ENCODE measurements around the gene ATP6V1B1.

Gene ATP6V1B1

GRCh38 chr2:70935468-70936164 is at the start of gene ATP6V1B1:
ATP6V1B1 (plus strand) TSS chr2:70935900; CDS start chr2:70935955, 55 bp downstream.
- no peak for DNase-seq

GRCh38 chr2:70886541-70886987 is 49.1 kb upstream of the ATP6V1B1 start:
- no peak for DNase-seq

DNA sequence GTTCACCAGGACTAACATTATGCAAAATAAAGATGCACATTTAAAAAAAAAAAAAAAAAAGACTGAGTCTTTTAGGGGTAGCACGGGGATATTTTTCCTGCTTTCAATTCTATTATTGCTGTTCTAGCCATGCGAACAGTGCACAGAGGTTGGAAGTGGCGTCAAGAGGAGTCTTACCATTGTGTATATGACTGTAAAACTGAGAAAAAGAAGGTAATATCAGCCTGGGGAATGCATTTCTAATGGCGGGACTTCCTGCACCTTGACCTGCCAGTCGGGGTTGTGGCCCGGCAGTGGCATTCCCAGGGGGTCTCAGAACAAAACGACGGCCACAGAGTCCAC is 48.5 kb upstream of the ATP6V1B1 start:
- no peak for DNase-seq

GRCh38 chr2:70887550-70888246 is 48.0 kb upstream of the ATP6V1B1 start:
- DNase-seq: no peak

DNA sequence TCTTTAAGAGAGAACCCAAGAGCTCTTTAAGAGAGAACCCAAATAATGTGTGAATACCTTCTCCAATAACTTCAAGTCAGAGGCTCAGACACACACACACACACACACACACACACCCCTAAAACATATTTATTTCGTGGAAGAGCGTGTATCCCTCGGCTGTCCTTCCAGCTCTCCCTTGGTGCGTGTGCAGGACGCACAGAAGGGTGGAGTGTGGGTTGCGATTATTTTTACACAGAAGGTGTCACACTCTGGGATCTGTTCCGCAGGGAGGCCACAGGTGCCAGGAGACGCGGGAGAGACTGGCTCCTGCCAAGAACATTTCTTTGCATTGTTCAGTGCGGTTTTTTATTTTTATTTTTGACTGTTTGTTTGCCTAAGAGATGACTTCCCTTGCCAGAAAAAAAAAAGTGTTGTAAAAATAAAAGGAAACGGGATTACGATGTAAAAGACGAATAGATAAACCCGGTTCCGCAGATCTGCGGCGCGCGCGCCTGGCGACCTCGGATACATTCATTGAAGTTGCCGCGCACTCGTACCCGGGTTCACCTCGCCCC is 47.3 kb upstream of the ATP6V1B1 start:
- no peak for DNase-seq

GRCh38 chr2:70888923-70889715 is 46.6 kb upstream of the ATP6V1B1 start:
- DNase-seq: no peak

- DNase-seq: no peak
These were observed 46.0 kb upstream of the ATP6V1B1 start for GRCh38 chr2:70889716-70890037.

- no peak for DNase-seq
These were observed 45.1 kb upstream of the ATP6V1B1 start for GRCh38 chr2:70890469-70891065.

DNA sequence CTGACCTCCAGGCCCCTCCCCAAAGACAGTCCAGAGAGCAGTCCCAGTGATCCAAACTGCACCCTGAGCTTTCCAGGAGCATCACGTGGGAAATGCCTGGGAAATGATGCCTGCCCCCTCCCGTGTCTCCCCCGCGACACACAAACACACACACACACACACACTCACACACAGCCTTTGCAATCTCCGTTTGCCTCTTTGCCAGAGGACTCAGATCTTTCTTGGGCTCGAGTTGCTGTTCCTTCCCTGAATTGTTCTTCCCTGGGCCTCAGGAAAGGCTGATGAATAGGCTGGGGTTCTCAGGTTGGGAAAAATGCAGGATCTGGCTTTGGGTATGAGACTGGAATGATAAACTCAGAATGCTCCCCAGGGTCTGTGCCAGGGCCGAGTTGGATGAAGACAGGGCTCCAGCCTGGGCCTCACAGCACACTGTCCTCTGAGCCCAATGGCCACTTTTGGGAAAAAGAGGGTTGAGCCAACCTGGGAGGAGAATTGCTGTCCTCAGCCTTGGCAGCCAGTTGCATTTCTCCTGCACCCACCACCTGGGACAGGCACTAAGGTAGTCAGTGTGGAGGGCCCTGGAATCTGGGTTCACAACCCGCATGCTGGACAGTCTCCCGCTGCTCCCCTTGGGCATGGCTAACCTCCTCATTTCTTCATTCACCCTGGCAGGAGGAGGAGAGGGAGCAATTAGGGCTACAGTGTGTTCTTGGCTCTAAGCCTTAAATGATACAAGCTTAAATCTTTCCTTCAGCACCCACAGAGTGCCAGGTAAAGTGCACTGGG is 43.9 kb upstream of the ATP6V1B1 start:
- no peak for DNase-seq

DNA sequence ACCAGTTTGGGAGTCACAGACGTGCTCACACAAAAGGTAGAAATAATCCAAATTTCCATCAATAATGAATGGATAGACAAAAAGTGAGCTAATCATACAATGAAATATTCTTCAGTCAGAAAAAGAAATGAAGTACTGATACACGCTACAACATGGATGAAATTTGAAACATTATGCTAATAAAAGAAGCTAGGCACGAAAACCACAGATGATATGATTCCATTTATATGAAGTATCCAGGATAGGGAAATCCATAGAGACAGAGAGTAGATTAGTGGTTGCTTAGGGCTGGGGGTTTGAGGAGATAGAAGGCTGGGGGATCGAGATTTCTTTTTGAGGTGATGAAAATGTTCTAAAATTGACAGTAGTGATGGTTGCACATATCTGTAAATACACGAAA is 43.0 kb upstream of the ATP6V1B1 start:
- no peak for DNase-seq

DNA sequence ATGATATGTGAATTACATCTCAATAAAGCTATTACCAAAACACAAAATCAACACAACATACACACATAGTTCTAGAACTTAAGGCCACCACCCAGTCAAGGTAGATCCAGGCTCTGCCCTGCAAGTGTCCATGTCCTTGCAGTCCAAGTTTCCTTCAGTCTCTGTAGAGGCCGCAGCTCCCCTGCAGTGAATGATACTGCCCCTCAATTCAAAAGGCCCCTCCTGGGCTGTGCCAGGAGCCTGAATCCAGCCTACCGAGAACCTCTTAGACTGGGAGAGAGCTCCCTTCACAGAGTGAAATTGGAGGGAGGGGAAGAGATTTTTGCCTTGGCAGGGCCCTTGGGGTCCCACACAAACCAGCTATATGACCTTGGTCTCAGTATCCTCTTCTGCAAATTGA is 42.5 kb upstream of the ATP6V1B1 start:
- DNase-seq: no peak

DNA sequence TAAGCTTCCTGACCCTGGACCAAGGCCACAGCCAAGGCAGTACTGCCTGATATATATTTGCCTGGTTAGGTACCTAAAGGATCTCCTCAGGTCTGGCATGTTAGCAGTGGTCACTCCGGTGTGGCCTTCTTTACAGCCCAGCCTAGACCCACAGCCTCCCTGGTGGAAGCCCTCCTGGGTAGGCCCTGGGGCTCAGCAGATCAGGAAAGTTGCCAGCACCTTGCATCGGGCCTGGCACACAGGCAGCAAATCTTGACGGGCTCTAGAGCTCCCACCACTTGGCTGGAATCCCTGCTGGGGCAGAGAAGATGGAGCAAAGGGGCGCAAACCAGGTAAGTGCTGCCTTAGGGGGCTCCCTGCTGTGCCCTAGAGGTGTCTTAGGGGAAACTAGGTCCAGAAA is 40.9 kb upstream of the ATP6V1B1 start:
- no peak for DNase-seq

DNA sequence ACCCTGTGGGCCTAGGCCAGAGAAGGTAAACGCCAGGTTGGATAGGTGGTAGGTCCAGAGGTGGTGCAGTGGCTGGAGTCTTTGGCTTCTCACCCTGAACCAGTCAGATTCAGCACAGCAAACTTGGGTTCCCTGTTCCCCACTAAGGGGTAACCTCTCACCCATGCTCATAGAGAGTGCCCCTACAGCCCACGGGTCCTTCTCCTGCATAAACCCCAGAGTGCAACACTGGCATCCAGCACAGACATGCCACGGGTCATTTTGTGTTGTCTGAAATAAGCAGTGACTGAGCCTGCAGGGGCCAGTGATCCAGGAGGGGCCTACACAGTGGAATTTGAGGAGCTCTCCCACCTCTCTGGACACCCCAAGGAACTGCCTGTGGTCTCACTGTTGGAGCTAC is 40.5 kb upstream of the ATP6V1B1 start:
- DNase-seq: no peak

GRCh38 chr2:70895998-70896764 is 39.5 kb upstream of the ATP6V1B1 start:
- no peak for DNase-seq

GRCh38 chr2:70896765-70897202 is 38.9 kb upstream of the ATP6V1B1 start:
- no peak for DNase-seq

GRCh38 chr2:70897203-70897976 is 38.3 kb upstream of the ATP6V1B1 start:
- DNase-seq: no peak

DNA sequence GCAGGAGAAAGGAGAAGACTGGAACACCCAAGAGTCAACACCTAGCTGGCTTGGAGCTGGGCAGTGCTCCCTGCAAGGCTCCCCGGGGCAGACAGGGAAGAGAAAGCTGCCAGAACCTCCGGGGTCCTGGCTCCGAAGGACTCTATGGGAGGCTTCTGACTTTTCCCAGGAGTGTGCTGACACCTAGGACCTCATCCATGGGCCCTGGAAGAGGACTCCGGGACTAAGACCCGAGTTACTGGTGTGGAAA is 37.8 kb upstream of the ATP6V1B1 start:
- DNase-seq: no peak

DNA sequence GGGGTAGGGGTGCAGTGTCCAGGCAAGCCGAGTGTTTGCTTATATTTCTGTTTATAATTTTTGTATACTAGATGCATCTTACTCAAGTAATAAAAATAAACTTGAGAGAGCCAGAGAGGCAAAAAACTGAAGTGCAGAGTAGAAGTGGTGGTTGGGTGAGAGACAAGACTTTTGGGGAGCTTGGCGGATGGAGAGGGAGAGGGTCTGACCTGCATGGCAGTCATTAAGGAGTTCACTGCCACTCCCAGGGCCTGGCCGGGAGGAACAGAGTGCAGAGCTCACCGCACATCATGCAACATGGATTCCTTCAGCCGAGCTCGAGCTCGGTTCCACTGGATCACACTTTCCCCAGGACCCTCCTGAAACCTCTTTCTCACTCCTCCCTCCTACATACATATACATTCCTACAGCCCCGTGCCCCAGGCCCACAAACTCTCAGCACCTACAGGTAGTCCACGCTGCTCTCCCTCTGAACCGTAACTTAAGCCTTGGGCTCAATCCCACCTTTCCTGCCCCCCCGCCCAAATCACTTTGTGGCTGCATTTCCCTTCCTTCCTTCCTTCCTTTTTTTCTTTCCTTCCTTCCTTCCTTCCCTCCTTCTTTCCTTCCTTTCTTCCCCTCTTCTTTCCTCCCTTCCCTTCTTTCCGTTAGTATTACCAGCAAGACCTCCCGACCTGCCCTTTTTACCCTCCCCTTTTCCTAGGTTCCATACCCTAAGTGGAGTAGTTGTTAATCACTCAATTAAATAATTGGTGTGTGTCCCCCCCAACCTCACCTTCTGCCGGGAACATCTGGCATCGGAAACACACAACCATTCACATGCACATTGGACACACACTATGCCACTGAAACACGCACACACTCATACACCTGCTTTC is 37.1 kb upstream of the ATP6V1B1 start:
- DNase-seq: no peak

GRCh38 chr2:70901227-70902066 is 34.3 kb upstream of the ATP6V1B1 start:
- no peak for DNase-seq
